ENCODE measurements around the gene VMP1. TPM values are rescaled to one million over a fixed set of nuclear protein-coding genes. Genes with fewer than 3 reads are reported as not detected.

VMP1 gene
- total and polyA plus RNA-seq, 2 of the 4 experiments (the other 2 are of a cell fraction): 89.8 to 197 TPM

DNA sequence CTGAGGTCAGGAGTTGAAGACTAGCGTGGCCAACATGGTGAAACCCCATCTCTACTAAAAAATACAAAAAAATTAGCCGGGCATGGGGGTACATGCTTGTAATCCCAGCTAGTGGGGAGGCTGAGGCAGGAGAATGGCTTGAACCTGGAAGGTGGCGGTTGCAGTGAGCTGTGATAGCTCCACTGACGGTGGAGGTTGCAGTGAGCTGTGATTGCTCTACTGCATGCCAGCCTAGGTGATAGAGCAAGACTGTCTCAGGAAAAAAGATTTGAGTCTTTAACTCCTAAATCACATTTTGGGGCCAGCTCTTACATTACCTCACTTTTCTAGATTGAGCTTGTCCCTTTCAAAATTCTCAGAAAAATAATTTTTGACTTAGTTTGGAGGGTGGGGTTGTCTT is 15.2 kb downstream of the VMP1 start:
- Histone ChIP-seq H2BK20ac (ENCODE audit: low read depth, low read length) (no peak overlapping the region), H2AK5ac (ENCODE audit: low read depth, low read length) (no peak overlapping the region), H3K4ac (ENCODE audit: low read depth, low read length) (no peak overlapping the region), H3K36me3 (ENCODE audit: control insufficient read depth, insufficient read depth, low read length) (no peaks in the 10 kb centered on the region), H3K9me3 (ENCODE audit: control insufficient read depth, insufficient read depth, low read length) (no peaks in the 10 kb centered on the region), H2AK9ac (replicated peaks; ENCODE audit: low read depth, low read length, poor library complexity) (no peak overlapping the region), H3K18ac (ENCODE audit: low read depth, low read length) (no peak overlapping the region), H3K79me1 (ENCODE audit: low read depth in 1 of 2, low read length in 2 of 2) (peaks cover 19 to 49% of the 10 kb centered on the region in 2 experiments), H2BK120ac (ENCODE audit: low read depth, low read length) (no peak overlapping the region), H3K9ac (ENCODE audit: low read depth, low read length) (no peak overlapping the region), H3K4me2 (ENCODE audit: low read depth, low read length) (no peak overlapping the region), H3K9me1 (ENCODE audit: insufficient read depth, low read length) (peaks cover under 1% of the 10 kb centered on the region; the same call in 1 of the 2 replicates), H3K4me1 (ENCODE audit: control insufficient read depth, insufficient read depth, low read length) (no peaks in the 10 kb centered on the region), H3K27me3 (ENCODE audit: control insufficient read depth, insufficient read depth, low read length) (no peaks in the 10 kb centered on the region), H4K5ac (ENCODE audit: low read depth, low read length) (no peak overlapping the region), H3K14ac (replicated peaks; ENCODE audit: low read depth, low read length) (no peak overlapping the region), H3K56ac (ENCODE audit: extremely low read depth, insufficient read depth, low read length) (no peak overlapping the region), H4K8ac (ENCODE audit: low read depth in 2 of 2, low read length in 2 of 2) (no peak overlapping the region), H3K4me3 (ENCODE audit: insufficient read depth, low read depth, low read length) (no peak overlapping the region), H2BK5ac (ENCODE audit: low read depth, low read length, poor library complexity, severe bottlenecking) (no peak overlapping the region), H3K23ac (ENCODE audit: low read depth, low read length) (no peak overlapping the region), H2AFZ (replicated peaks; ENCODE audit: low read length, poor library complexity) (no peak overlapping the region), H4K91ac (ENCODE audit: insufficient read depth, low read depth, low read length) (no peak overlapping the region), H2BK15ac (ENCODE audit: low read depth, low read length) (no peak overlapping the region), H3K27ac (ENCODE audit: insufficient read depth, low read length) (no peak overlapping the region), H4K20me1 (ENCODE audit: insufficient read depth, low read length) (peaks cover 7% of the 10 kb centered on the region; the same call in 1 of the 2 replicates)
- WGBS, 2 experiments (ENCODE audit: extremely low coverage in 2 of 2, insufficient read length in 1 of 2): no CpG with 5 or more reads among the region's 4 CpGs
- no peak for TF ChIP-seq POLR2A (IDR thresholded peaks at IDR 0.05; ENCODE audit: low read depth, low read length)
- TF ChIP-seq BHLHE40 (IDR thresholded peaks at IDR 0.05; ENCODE audit: low read depth, low read length): no peak
- TF ChIP-seq FOS (IDR thresholded peaks at IDR 0.05; ENCODE audit: low read depth, low read length): no peak
- no peak for TF ChIP-seq CEBPB (IDR thresholded peaks at IDR 0.05; ENCODE audit: low read depth, low read length)
- TF ChIP-seq, protein P1, sequence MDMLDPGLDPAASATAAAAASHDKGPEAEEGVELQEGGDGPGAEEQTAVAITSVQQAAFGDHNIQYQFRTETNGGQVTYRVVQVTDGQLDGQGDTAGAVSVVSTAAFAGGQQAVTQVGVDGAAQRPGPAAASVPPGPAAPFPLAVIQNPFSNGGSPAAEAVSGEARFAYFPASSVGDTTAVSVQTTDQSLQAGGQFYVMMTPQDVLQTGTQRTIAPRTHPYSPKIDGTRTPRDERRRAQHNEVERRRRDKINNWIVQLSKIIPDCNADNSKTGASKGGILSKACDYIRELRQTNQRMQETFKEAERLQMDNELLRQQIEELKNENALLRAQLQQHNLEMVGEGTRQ (IDR thresholded peaks at IDR 0.05; ENCODE audit: low read depth, low read length): no peak
- TF ChIP-seq MAFK (IDR thresholded peaks at IDR 0.05; ENCODE audit: low read depth, low read length): no peak
- TF ChIP-seq RFX5 (IDR thresholded peaks at IDR 0.05; ENCODE audit: low read depth, low read length): no peak
- TF ChIP-seq MXI1 (IDR thresholded peaks at IDR 0.05; ENCODE audit: borderline replicate concordance, low read depth, low read length): no peak
- TF ChIP-seq, protein P2, sequence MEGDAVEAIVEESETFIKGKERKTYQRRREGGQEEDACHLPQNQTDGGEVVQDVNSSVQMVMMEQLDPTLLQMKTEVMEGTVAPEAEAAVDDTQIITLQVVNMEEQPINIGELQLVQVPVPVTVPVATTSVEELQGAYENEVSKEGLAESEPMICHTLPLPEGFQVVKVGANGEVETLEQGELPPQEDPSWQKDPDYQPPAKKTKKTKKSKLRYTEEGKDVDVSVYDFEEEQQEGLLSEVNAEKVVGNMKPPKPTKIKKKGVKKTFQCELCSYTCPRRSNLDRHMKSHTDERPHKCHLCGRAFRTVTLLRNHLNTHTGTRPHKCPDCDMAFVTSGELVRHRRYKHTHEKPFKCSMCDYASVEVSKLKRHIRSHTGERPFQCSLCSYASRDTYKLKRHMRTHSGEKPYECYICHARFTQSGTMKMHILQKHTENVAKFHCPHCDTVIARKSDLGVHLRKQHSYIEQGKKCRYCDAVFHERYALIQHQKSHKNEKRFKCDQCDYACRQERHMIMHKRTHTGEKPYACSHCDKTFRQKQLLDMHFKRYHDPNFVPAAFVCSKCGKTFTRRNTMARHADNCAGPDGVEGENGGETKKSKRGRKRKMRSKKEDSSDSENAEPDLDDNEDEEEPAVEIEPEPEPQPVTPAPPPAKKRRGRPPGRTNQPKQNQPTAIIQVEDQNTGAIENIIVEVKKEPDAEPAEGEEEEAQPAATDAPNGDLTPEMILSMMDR (conservative IDR thresholded peaks at IDR 0.05; ENCODE audit: low read depth, low read length): no peak
- TF ChIP-seq RCOR1 (IDR thresholded peaks at IDR 0.05; ENCODE audit: insufficient replicate concordance, low read length): no peak
- no peak for TF ChIP-seq NFE2L2 (IDR thresholded peaks at IDR 0.05; ENCODE audit: low read depth, low read length)
- TF ChIP-seq, protein P3, sequence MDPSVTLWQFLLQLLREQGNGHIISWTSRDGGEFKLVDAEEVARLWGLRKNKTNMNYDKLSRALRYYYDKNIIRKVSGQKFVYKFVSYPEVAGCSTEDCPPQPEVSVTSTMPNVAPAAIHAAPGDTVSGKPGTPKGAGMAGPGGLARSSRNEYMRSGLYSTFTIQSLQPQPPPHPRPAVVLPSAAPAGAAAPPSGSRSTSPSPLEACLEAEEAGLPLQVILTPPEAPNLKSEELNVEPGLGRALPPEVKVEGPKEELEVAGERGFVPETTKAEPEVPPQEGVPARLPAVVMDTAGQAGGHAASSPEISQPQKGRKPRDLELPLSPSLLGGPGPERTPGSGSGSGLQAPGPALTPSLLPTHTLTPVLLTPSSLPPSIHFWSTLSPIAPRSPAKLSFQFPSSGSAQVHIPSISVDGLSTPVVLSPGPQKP (IDR thresholded peaks at IDR 0.05; ENCODE audit: borderline replicate concordance, low read depth, low read length): no peak
- TF ChIP-seq CHD1 (IDR thresholded peaks at IDR 0.05; ENCODE audit: low read depth, low read length): no peak
- no peak for TF ChIP-seq MAZ (IDR thresholded peaks at IDR 0.05; ENCODE audit: borderline replicate concordance, low read depth, low read length)
- POLR2A ChIA-PET (ENCODE audit: unreplicated experiment): no interaction called here
- CTCF ChIA-PET: no interaction called here
- DNase-seq (no peak), ATAC-seq (ENCODE audit: low read depth) (no peak)
- dilution Hi-C loops (cut with HindIII; ENCODE audit: low sequenced_read_pairs, unreplicated experiment) (no loop called here), intact Hi-C loops (cut with micrococcal nuclease) (no loop called here), in situ Hi-C loops (cut with MboI; ENCODE audit: low sequenced_read_pairs) (no loop called here)
- no TSS peak for BruUV-seq (replicated peaks)

Data from IMR-90 (cell line).